ENCODE data around the gene RYR3. TPM values are rescaled to one million over a fixed set of nuclear protein-coding genes. Genes with fewer than 3 reads are reported as not detected.

RYR3 gene
- total RNA-seq, 1 donor from 2014 or later: 0.75 TPM

DNA sequence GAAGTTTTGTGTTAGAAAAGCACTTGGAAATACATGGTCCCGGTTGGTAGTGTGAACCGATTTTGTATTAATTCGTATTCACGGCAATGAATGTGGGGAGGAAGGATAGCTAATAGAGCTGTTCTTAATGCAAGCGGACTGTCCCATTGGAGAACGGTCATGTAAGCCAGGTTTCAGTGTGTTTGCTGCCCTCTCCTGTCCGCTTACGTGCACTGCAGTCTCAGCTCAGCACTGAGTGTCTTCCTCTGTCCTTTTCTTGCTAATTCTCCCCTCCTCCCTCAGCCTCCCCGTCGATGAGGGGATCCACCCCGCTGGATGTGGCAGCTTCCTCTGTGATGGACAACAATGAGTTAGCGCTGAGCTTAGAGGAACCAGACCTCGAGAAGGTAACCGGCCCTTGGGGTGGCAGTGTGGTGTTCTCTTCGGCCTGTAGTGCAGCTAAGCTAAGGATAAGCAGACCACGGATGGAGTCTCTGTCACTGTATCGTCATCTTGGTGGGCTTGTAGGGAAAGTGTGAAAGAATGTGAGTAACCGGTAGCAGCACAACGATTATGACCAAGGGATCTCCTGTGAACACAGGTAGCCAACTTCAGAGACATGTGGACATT is 390.0 kb downstream of the RYR3 start:
- H3K4me3 ChIP-seq (ENCODE audit: low read depth, low read length): no peak overlapping the region
- no peak for DNase-seq (ENCODE audit: low read depth)
- TF ChIP-seq, protein P1, sequence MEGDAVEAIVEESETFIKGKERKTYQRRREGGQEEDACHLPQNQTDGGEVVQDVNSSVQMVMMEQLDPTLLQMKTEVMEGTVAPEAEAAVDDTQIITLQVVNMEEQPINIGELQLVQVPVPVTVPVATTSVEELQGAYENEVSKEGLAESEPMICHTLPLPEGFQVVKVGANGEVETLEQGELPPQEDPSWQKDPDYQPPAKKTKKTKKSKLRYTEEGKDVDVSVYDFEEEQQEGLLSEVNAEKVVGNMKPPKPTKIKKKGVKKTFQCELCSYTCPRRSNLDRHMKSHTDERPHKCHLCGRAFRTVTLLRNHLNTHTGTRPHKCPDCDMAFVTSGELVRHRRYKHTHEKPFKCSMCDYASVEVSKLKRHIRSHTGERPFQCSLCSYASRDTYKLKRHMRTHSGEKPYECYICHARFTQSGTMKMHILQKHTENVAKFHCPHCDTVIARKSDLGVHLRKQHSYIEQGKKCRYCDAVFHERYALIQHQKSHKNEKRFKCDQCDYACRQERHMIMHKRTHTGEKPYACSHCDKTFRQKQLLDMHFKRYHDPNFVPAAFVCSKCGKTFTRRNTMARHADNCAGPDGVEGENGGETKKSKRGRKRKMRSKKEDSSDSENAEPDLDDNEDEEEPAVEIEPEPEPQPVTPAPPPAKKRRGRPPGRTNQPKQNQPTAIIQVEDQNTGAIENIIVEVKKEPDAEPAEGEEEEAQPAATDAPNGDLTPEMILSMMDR (conservative IDR thresholded peaks at IDR 0.05; ENCODE audit: low read depth, low read length): peak; percentile 97

DNA sequence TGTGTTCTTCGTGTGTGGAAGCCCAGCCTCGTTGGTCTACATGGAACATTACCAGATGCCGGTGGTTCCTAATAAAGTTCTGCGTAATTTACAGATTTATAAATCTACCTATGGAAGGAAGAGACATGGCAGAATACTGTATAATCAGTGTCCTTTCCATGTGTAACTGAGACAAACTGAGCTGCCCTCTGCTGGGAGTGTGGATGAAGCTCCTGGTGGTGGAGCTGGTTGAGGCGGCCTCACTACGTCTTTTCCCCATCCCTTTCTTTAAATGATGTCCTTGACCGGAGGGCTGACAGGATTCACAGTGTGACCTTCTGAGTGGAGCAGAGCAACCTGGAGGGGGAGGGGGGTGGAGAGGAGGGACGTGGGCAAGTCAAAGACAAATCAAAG is 390.5 kb downstream of the RYR3 start:
- no peak overlapping the region for H3K4me3 ChIP-seq (ENCODE audit: low read depth, low read length)
- no peak for DNase-seq (ENCODE audit: low read depth)
- TF ChIP-seq, protein P1 (conservative IDR thresholded peaks at IDR 0.05; ENCODE audit: low read depth, low read length): peak; percentile 52

DNA sequence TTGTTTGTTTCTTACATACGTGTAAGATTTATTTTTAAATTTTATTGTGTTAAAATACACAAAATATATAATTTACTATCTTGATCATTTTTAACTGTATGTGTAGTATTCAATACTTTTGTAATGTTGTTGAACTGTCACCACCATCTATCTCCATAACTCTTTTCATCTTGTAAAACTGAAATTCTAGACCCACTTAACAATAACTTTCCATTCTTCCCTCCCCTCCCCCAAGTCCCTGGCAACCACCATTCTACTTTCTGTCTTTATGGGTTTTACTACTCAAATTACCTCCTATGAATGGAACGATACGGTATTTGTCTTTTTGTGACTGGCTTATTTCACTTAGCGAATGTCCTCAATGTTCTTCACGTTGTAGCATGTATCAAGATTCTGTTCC is 395.4 kb downstream of the RYR3 start:
- H3K4me3 ChIP-seq (ENCODE audit: low read depth, low read length): no peak overlapping the region
- no peak for DNase-seq (ENCODE audit: low read depth)
- TF ChIP-seq, protein P1 (conservative IDR thresholded peaks at IDR 0.05; ENCODE audit: low read depth, low read length): no peak

DNA sequence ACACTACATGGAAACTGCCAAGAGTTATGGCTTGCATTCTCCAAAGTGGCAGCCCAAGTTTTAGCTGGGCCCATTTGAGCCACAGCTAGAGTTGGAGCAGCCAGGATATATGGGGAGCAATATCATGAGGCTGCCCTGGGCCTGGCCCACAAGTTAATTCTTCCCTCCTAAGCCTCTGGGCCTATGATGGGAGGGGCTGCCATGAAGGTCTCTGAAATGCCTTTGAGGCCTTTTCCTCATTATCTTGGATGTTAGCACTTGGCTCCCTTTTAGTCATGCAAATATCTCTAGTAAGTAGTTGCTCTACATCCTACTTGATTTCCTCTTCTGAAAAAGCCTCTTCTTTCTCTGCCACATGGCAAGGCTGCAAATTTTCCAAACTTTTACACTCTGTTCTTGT is 400.0 kb downstream of the RYR3 start:
- DNase-seq (ENCODE audit: low read depth): no peak
- no peak overlapping the region for H3K4me3 ChIP-seq (ENCODE audit: low read depth, low read length)
- TF ChIP-seq, protein P1 (conservative IDR thresholded peaks at IDR 0.05; ENCODE audit: low read depth, low read length): no peak

DNA sequence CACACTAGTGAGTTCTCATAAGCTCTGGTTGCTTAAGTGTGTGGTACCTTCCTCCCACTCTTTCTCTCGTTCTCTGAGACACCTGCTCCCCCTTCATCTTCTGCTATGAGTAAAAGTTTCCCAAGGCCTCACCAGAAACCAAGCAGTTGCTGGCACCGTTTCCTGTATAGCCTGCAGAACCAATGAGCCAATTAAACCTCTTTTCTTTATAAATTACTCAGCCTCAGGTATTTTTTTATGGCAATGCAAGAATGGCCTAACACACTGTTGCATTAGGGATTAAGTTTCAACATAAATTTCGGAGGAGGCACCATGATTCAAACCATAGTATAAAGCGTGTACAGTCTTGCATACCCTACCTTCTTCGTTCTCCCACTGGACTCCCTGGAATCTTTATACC is 405.3 kb downstream of the RYR3 start:
- no peak overlapping the region for H3K4me3 ChIP-seq (ENCODE audit: low read depth, low read length)
- no peak for DNase-seq (ENCODE audit: low read depth)
- TF ChIP-seq, protein P1 (conservative IDR thresholded peaks at IDR 0.05; ENCODE audit: low read depth, low read length): no peak

DNA sequence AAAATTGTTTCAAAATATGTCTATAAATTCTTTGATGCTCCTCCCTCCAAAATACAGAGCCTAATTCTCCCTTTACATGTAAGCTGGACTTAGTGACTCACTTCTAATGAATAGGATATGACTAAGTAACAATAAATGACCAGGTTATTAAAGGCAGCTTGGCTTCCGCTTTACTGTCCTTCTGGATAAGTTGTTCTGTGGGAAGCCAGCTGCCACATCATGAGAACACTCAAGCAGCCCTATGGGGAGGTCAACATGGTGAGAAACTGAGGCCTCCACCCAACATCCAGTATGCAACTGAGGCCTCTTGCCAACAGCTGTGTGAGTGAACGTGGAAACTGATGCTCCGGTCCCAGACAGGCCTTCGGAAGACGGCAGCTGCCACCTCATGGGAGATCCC is 410.2 kb downstream of the RYR3 start:
- DNase-seq (ENCODE audit: low read depth): no peak
- TF ChIP-seq, protein P1 (conservative IDR thresholded peaks at IDR 0.05; ENCODE audit: low read depth, low read length): no peak

DNA sequence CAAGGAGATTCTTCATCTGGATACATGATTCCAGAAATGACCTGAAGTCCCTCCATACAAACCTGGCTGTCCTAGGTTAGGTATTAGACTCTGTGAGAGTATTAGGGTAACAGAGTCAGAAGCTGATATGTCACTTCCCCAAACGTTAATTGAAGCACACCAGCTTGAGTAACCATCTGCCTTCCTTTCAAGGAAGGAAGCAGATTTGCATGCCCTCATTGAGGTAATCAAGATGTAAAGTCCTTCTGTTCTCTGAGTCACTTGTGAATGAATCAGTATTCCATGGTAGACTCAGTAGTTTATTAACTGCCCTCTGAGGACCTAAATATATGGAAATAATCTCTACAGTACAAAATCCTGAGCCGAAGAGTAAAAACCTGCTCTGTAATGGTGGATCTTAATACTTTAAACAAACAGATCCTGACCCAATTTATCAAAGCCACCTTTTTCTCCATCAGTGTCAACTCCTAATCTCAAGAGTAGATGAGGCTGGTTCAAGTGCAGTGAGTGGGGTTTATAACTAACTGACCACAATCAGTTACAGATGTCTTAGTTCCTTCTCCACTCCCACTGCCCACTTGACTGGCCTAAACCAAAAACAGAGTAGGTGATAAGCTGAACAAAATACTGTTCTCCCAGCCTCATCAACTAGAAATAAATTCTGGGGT is 411.4 kb downstream of the RYR3 start:
- TF ChIP-seq, protein P1 (conservative IDR thresholded peaks at IDR 0.05; ENCODE audit: low read depth, low read length): no peak
- no peak overlapping the region for H3K4me3 ChIP-seq (ENCODE audit: low read depth, low read length)
- peak; percentile 89 for DNase-seq (ENCODE audit: low read depth)

More for the DNA sequence above, 410.2 kb downstream of the RYR3 start:
- H3K4me3 ChIP-seq (ENCODE audit: low read depth, low read length): no peak overlapping the region

All from epithelial cell of proximal tubule (primary cell).